Measurements from ENCODE around the gene CDH4. TPM values are rescaled to one million over a fixed set of nuclear protein-coding genes. Genes with fewer than 3 reads are reported as not detected.

The CDH4 gene
- polyA plus RNA-seq, 4 donors, result 0.09 to 4.1 (median 0.25) TPM

DNA sequence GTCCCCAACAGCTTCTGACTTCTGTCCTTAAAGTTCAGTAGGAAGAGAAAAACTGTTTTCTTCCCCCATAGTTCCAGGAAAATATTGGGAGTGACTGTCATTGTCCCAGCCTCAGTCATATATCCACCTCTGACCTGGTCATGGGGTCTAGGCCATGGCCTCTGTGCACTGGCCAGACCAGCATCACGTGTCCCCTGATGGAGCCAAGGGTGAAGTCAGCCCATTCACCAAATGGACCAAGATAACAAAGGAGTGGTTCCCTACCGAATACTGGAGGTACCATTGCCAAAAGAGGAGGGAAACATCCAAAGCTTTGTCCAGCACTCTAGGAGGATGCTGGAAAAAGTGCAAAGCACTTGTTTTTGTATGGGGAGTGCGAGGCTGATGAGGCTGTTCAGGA is 418.2 kb downstream of the CDH4 start:
- no peak for FAIRE-seq
- WGBS, 3 donors, result 56 to 71% (median 67%) methylated on average over 3 of the region's 3 CpGs

DNA sequence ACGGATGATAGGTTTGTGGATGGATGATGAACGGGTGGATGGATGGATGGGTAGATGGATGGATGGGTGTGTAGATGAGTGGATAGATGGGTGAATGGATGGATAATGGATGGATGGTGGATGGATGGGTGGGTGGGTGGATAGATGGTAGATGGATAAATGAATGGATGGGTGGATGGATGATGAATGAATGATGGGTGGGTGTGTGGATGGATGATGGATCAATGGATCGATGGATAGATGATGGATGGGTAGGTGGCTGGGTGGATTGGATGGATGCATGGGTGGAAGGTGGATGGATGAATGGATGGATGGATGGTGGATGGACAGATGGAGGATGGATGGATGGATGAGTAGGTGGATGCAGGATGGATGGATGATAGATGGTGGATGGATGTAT is 419.5 kb downstream of the CDH4 start:
- no peaks in the 10 kb centered on the region for H3K9me3 ChIP-seq (ENCODE audit: control insufficient read depth in 2 of 2, insufficient read depth in 1 of 2, low read depth in 1 of 2, low read length in 1 of 2)
- no peak overlapping the region for H3K4me3 ChIP-seq (ENCODE audit: low read depth in 1 of 3, low read length in 3 of 3)
- DNase-seq, result no peak
- no peaks in the 10 kb centered on the region for H3K36me3 ChIP-seq (ENCODE audit: control insufficient read depth in 3 of 3, insufficient read depth in 2 of 3, low read depth in 1 of 3, low read length in 3 of 3)
- H3K4me1 ChIP-seq (ENCODE audit: control insufficient read depth in 3 of 3, insufficient read depth in 2 of 3, low read depth in 1 of 3, low read length in 2 of 3), result no peaks in the 10 kb centered on the region
- no peak overlapping the region for H3K27ac ChIP-seq (ENCODE audit: low read depth in 1 of 3, low read length in 2 of 3)
- no peak for FAIRE-seq
- no peaks in the 10 kb centered on the region for H3K27me3 ChIP-seq (ENCODE audit: control insufficient read depth in 3 of 3, insufficient read depth in 3 of 3, low read length in 3 of 3)
- 92 to 99% (median 94%) methylated on average over 3 of the region's 3 CpGs for WGBS, 3 donors

More for the DNA sequence above, 418.2 kb downstream of the CDH4 start:
- Histone ChIP-seq H3K36me3 (ENCODE audit: control insufficient read depth in 3 of 3, insufficient read depth in 2 of 3, low read depth in 1 of 3, low read length in 3 of 3) (no peaks in the 10 kb centered on the region), H3K4me3 (ENCODE audit: low read depth in 1 of 3, low read length in 3 of 3) (no peak overlapping the region), H3K27ac (ENCODE audit: low read depth in 1 of 3, low read length in 2 of 3) (no peak overlapping the region), H3K4me1 (ENCODE audit: control insufficient read depth in 3 of 3, insufficient read depth in 2 of 3, low read depth in 1 of 3, low read length in 2 of 3) (no peaks in the 10 kb centered on the region), H3K27me3 (ENCODE audit: control insufficient read depth in 3 of 3, insufficient read depth in 3 of 3, low read length in 3 of 3) (no peaks in the 10 kb centered on the region), H3K9me3 (ENCODE audit: control insufficient read depth in 2 of 2, insufficient read depth in 1 of 2, low read depth in 1 of 2, low read length in 1 of 2) (no peaks in the 10 kb centered on the region)
- DNase-seq, result no peak

DNA sequence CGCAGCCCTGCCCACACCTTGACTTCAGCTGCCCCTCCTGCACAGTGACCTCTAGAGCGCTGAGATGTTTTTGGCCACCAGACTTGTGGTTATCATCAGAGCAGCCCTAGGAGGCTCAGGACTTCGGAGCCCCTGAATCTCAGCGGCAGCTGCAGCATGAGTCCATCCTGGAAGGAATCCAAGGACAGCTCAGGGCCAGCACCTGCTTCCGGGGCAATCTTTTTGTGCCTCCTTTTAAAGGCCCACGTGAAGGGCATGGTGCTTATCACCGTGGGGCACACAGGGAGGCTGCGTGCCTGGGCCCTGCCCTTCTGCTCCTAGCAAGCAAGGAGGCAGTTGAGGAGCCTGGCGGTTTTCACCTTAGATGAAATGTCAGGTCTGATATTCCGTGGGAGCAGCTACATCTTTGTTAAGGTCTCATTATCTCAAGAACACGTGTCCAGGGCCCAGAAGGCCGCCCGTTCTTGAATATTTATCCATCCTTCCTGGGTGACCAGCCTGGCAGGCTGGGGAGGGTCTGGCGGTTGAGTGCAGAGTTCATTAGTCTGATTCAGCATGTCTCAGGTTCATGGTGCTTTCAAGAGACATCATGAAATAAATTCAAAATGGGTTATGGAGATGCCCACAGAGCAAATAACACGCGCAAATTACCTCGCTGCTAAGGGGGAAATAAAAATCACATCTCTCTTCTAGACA is 421.2 kb downstream of the CDH4 start:
- WGBS, 3 donors, result 36 to 68% (median 50%) methylated on average over 17 of the region's 17 CpGs
- no peak overlapping the region for H3K27ac ChIP-seq (ENCODE audit: low read depth in 1 of 3, low read length in 2 of 3)
- no peaks in the 10 kb centered on the region for H3K27me3 ChIP-seq (ENCODE audit: control insufficient read depth in 3 of 3, insufficient read depth in 3 of 3, low read length in 3 of 3)
- H3K4me3 ChIP-seq (ENCODE audit: low read depth in 1 of 3, low read length in 3 of 3), result no peak overlapping the region
- H3K36me3 ChIP-seq (ENCODE audit: control insufficient read depth in 3 of 3, insufficient read depth in 2 of 3, low read depth in 1 of 3, low read length in 3 of 3), result no peaks in the 10 kb centered on the region
- DNase-seq (no peak), FAIRE-seq (no peak)
- H3K9me3 ChIP-seq (ENCODE audit: control insufficient read depth in 2 of 2, insufficient read depth in 1 of 2, low read depth in 1 of 2, low read length in 1 of 2), result no peaks in the 10 kb centered on the region
- no peaks in the 10 kb centered on the region for H3K4me1 ChIP-seq (ENCODE audit: control insufficient read depth in 3 of 3, insufficient read depth in 2 of 3, low read depth in 1 of 3, low read length in 2 of 3)

DNA sequence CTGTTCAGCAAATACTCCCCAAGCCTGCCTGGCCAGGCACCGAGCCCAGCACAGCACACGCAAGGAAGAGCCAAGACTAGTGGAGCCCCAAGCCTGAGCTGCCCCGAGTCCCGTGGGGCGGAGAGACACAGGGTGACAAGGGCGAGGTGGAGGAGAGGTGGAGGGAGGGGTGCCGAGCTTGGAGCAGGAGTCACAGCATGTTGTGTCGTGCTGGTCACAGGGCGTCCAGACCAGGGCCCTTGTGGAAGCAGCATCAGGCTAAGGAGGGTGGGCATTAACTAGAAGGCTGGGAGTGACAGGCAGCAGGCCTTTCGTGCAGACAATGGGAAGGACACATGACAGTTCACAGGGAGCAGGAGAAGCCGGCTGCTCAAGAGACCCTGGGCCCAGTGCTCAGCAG is 422.1 kb downstream of the CDH4 start:
- Histone ChIP-seq H3K27ac (ENCODE audit: low read depth in 1 of 3, low read length in 2 of 3) (no peak overlapping the region), H3K36me3 (ENCODE audit: control insufficient read depth in 3 of 3, insufficient read depth in 2 of 3, low read depth in 1 of 3, low read length in 3 of 3) (no peaks in the 10 kb centered on the region), H3K9me3 (ENCODE audit: control insufficient read depth in 2 of 2, insufficient read depth in 1 of 2, low read depth in 1 of 2, low read length in 1 of 2) (no peaks in the 10 kb centered on the region), H3K4me3 (ENCODE audit: low read depth in 1 of 3, low read length in 3 of 3) (no peak overlapping the region), H3K4me1 (ENCODE audit: control insufficient read depth in 3 of 3, insufficient read depth in 2 of 3, low read depth in 1 of 3, low read length in 2 of 3) (no peaks in the 10 kb centered on the region), H3K27me3 (ENCODE audit: control insufficient read depth in 3 of 3, insufficient read depth in 3 of 3, low read length in 3 of 3) (no peaks in the 10 kb centered on the region)
- WGBS, 3 donors, result 66 to 77% (median 70%) methylated on average over 10 to 11 of the region's 11 CpGs
- DNase-seq (no peak), FAIRE-seq (no peak)

DNA sequence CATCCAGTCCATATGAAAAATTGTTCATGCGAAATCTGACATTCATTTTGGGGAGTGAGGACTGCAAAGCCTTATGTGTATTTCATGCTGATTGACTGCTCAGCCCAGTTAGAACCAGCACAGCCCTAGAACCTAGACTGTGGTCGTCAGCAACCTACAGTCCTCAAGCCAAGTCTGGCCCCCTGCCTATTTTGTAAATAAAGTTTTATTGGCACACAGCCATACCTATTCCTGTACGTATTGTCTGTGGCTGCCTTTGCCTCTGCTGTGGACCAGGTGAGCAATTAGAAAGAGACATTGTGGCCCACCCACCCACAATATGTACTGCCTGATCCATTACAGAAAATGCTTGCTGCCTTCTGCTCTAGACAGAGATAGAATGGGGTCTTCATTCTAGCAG is 422.6 kb downstream of the CDH4 start:
- H3K4me1 ChIP-seq (ENCODE audit: control insufficient read depth in 3 of 3, insufficient read depth in 2 of 3, low read depth in 1 of 3, low read length in 2 of 3), result no peaks in the 10 kb centered on the region
- no peak overlapping the region for H3K27ac ChIP-seq (ENCODE audit: low read depth in 1 of 3, low read length in 2 of 3)
- FAIRE-seq (no peak), DNase-seq (no peak)
- H3K4me3 ChIP-seq (ENCODE audit: low read depth in 1 of 3, low read length in 3 of 3), result no peak overlapping the region
- no peaks in the 10 kb centered on the region for H3K36me3 ChIP-seq (ENCODE audit: control insufficient read depth in 3 of 3, insufficient read depth in 2 of 3, low read depth in 1 of 3, low read length in 3 of 3)
- 48 to 59% (median 54%) methylated on average over 3 of the region's 3 CpGs for WGBS, 3 donors
- H3K27me3 ChIP-seq (ENCODE audit: control insufficient read depth in 3 of 3, insufficient read depth in 3 of 3, low read length in 3 of 3), result no peaks in the 10 kb centered on the region
- no peaks in the 10 kb centered on the region for H3K9me3 ChIP-seq (ENCODE audit: control insufficient read depth in 2 of 2, insufficient read depth in 1 of 2, low read depth in 1 of 2, low read length in 1 of 2)

DNA sequence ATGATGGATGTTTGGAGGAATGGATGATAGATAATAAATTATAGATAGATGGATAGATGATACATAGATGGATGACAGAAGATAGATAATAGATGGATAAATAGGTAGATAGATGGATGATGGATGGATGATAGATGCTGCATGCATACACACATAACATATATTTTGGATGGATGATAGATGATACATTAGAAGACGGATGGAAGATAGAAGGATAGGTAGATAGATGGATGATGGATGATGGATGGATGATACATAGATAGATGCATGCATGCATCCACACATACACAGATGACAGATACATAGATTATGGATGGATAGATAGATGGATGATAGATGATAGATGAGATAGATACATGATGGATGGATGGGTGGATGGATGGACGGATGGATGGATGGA is 425.9 kb downstream of the CDH4 start:
- FAIRE-seq (no peak), DNase-seq (no peak)
- Histone ChIP-seq H3K27ac (ENCODE audit: low read depth in 1 of 3, low read length in 2 of 3) (no peak overlapping the region), H3K27me3 (ENCODE audit: control insufficient read depth in 3 of 3, insufficient read depth in 3 of 3, low read length in 3 of 3) (no peaks in the 10 kb centered on the region), H3K9me3 (ENCODE audit: control insufficient read depth in 2 of 2, insufficient read depth in 1 of 2, low read depth in 1 of 2, low read length in 1 of 2) (no peaks in the 10 kb centered on the region), H3K4me1 (ENCODE audit: control insufficient read depth in 3 of 3, insufficient read depth in 2 of 3, low read depth in 1 of 3, low read length in 2 of 3) (no peaks in the 10 kb centered on the region), H3K36me3 (ENCODE audit: control insufficient read depth in 3 of 3, insufficient read depth in 2 of 3, low read depth in 1 of 3, low read length in 3 of 3) (no peaks in the 10 kb centered on the region), H3K4me3 (ENCODE audit: low read depth in 1 of 3, low read length in 3 of 3) (no peak overlapping the region)
- 62 to 66% (median 65%) methylated on average over 2 of the region's 2 CpGs for WGBS, 3 donors

DNA sequence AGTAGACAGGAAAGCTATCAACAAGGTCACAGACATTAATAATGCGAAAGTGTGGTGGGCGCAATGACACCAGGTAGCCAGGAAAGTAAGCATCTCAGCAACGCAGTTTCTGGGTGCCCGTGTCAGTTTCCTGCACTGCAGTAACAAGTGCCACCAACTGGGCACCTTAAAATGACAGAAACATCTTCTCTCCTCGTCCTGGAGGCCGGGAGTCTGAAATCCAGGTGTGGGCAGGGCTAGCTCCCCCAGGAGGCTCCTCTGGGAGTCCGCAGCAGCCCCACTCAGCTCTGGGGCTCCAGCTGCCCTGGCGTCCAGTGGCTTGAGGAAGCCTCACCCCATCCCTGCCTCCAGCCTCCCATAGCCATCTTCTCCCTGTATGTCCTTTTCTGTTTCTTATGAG is 426.4 kb downstream of the CDH4 start:
- FAIRE-seq (no peak), DNase-seq (no peak)
- H3K9me3 ChIP-seq (ENCODE audit: control insufficient read depth in 2 of 2, insufficient read depth in 1 of 2, low read depth in 1 of 2, low read length in 1 of 2), result no peaks in the 10 kb centered on the region
- no peaks in the 10 kb centered on the region for H3K36me3 ChIP-seq (ENCODE audit: control insufficient read depth in 3 of 3, insufficient read depth in 2 of 3, low read depth in 1 of 3, low read length in 3 of 3)
- no peaks in the 10 kb centered on the region for H3K27me3 ChIP-seq (ENCODE audit: control insufficient read depth in 3 of 3, insufficient read depth in 3 of 3, low read length in 3 of 3)
- 69 to 85% (median 73%) methylated on average over 8 of the region's 8 CpGs for WGBS, 3 donors
- no peak overlapping the region for H3K4me3 ChIP-seq (ENCODE audit: low read depth in 1 of 3, low read length in 3 of 3)
- H3K4me1 ChIP-seq (ENCODE audit: control insufficient read depth in 3 of 3, insufficient read depth in 2 of 3, low read depth in 1 of 3, low read length in 2 of 3), result no peaks in the 10 kb centered on the region
- H3K27ac ChIP-seq (ENCODE audit: low read depth in 1 of 3, low read length in 2 of 3), result no peak overlapping the region

DNA sequence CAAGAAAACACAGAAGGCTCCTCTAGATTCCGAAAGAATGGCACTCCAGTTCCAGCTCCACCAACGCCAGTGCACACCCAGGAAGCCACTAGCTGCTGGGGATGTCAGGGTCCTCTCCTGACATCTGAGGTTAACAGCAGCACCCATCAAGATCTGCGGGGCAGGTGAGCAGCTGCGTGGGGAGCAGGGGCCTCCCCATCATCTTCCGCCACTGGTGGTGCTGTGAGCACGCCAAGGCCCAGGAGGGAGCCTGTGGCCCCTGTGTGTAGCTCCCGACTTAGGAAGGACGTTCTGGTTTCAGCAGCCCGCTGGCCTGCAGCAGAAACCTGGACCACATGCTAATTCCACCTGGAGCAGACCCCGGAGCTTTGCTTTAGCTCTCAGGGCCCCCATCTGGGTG is 427.4 kb downstream of the CDH4 start:
- H3K9me3 ChIP-seq (ENCODE audit: control insufficient read depth in 2 of 2, insufficient read depth in 1 of 2, low read depth in 1 of 2, low read length in 1 of 2), result no peaks in the 10 kb centered on the region
- H3K27me3 ChIP-seq (ENCODE audit: control insufficient read depth in 3 of 3, insufficient read depth in 3 of 3, low read length in 3 of 3), result no peaks in the 10 kb centered on the region
- DNase-seq (no peak), FAIRE-seq (no peak)
- no peaks in the 10 kb centered on the region for H3K36me3 ChIP-seq (ENCODE audit: control insufficient read depth in 3 of 3, insufficient read depth in 2 of 3, low read depth in 1 of 3, low read length in 3 of 3)
- H3K4me3 ChIP-seq (ENCODE audit: low read depth in 1 of 3, low read length in 3 of 3), result no peak overlapping the region
- H3K27ac ChIP-seq (ENCODE audit: low read depth in 1 of 3, low read length in 2 of 3), result no peak overlapping the region
- H3K4me1 ChIP-seq (ENCODE audit: control insufficient read depth in 3 of 3, insufficient read depth in 2 of 3, low read depth in 1 of 3, low read length in 2 of 3), result no peaks in the 10 kb centered on the region
- 79 to 87% (median 87%) methylated on average over 10 of the region's 10 CpGs for WGBS, 3 donors

DNA sequence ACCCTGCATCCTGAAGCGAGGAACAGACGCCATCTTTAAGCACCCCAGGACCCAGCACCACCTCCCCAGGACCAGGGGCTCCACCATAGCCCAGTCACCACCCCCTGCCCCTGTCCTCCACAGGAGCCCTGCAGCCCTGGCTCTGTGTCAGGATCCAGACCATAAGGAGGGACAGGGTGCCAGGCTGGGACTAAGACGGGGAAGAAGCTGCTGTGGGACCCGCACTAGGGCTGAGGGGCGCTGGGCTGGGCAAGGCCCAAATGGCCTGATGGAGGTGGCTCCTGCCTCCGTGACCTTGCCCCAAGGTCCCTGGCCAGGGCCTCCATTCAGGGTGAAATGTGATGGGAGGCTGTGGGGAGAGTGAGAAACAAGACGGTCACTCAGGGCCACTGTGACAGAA is 428.0 kb downstream of the CDH4 start:
- Histone ChIP-seq H3K4me1 (ENCODE audit: control insufficient read depth in 3 of 3, insufficient read depth in 2 of 3, low read depth in 1 of 3, low read length in 2 of 3) (no peaks in the 10 kb centered on the region), H3K36me3 (ENCODE audit: control insufficient read depth in 3 of 3, insufficient read depth in 2 of 3, low read depth in 1 of 3, low read length in 3 of 3) (no peaks in the 10 kb centered on the region), H3K27me3 (ENCODE audit: control insufficient read depth in 3 of 3, insufficient read depth in 3 of 3, low read length in 3 of 3) (no peaks in the 10 kb centered on the region), H3K27ac (ENCODE audit: low read depth in 1 of 3, low read length in 2 of 3) (no peak overlapping the region), H3K9me3 (ENCODE audit: control insufficient read depth in 2 of 2, insufficient read depth in 1 of 2, low read depth in 1 of 2, low read length in 1 of 2) (no peaks in the 10 kb centered on the region), H3K4me3 (ENCODE audit: low read depth in 1 of 3, low read length in 3 of 3) (no peak overlapping the region)
- 83 to 88% (median 86%) methylated on average over 7 of the region's 7 CpGs for WGBS, 3 donors
- DNase-seq (no peak), FAIRE-seq (no peak)
